WTC11 (cell line): ENCODE results near the gene NEK2. TPM values are rescaled to one million over a fixed set of nuclear protein-coding genes. Genes with fewer than 3 reads are reported as not detected.

Experiments used
- ATAC-seq: fragments of 200-7000 bp; cut with Tn5 transposase; 2 replicates; pipeline ENCODE4 v1.10.0; 2021; ENCODE audit warnings: mild to moderate bottlenecking, moderate library complexity
- CTCF ChIA-PET: fragments of 300-600 bp; sonication (Branson Sonifier 250); formaldehyde crosslinking; loops from one replicate; lab custom pipeline; 2021; ENCODE audit warnings: antibody characterized with exemption; lab: Charles Lee
- POLR2A ChIA-PET: fragments of 350-600 bp; sonication (Branson Sonifier 250); formaldehyde crosslinking; loops from one replicate; lab custom pipeline; 2021; ENCODE audit warnings: antibody characterized with exemption; lab: Charles Lee
- DNase-seq: peaks from one replicate; pipeline ENCODE4 v3.0.0; 2021; ENCODE audit warnings: low spot score
- H3K27ac Mint-ChIP-seq: 2 replicates; pipeline ENCODE4 v1.8.0; 2021; ENCODE audit warnings: mixed read lengths
- H3K27me3 Mint-ChIP-seq: 2 replicates; pipeline ENCODE4 v1.8.0; 2021; ENCODE audit warnings: low read depth, mild to moderate bottlenecking, moderate library complexity, mixed read lengths
- H3K36me3 Mint-ChIP-seq: 2 replicates; pipeline ENCODE4 v1.8.0; 2021; ENCODE audit warnings: mixed read lengths
- H3K4me1 Mint-ChIP-seq: 2 replicates; pipeline ENCODE4 v1.8.0; 2022; ENCODE audit warnings: mixed read lengths
- H3K4me3 Mint-ChIP-seq: 2 replicates; pipeline ENCODE4 v1.8.0; 2021; ENCODE audit warnings: mild to moderate bottlenecking, moderate library complexity, mixed read lengths
- H3K9me3 Mint-ChIP-seq: 2 replicates; pipeline ENCODE4 v1.8.0; 2021; ENCODE audit warnings: mixed read lengths
- ATF6 ChIP-seq: sonication (generic); formaldehyde crosslinking; IDR thresholded peaks from 2 replicates; pipeline ENCODE4 v1.8.1; 2023; ENCODE audit warnings: mild to moderate bottlenecking, missing genetic modification reagents
- ELF4 ChIP-seq: sonication (generic); formaldehyde crosslinking; IDR thresholded peaks from 2 replicates; pipeline ENCODE4 v1.8.1; 2022; ENCODE audit warnings: low read depth, mild to moderate bottlenecking, moderate library complexity, missing genetic modification reagents
- ESRRA ChIP-seq: sonication (generic); formaldehyde crosslinking; IDR thresholded peaks from 2 replicates; pipeline ENCODE4 v1.8.1; 2022; ENCODE audit warnings: mild to moderate bottlenecking, missing genetic modification reagents, borderline replicate concordance
- FOXP1 ChIP-seq: sonication (generic); formaldehyde crosslinking; IDR thresholded peaks from 2 replicates; pipeline ENCODE4 v1.8.0; 2022; ENCODE audit warnings: missing genetic modification reagents, mild to moderate bottlenecking, moderate library complexity, borderline replicate concordance
- GABPB1 ChIP-seq: sonication (generic); formaldehyde crosslinking; IDR thresholded peaks from 2 replicates; pipeline ENCODE4 v1.8.1; 2023; ENCODE audit warnings: mild to moderate bottlenecking, missing genetic modification reagents
- GRHL2 ChIP-seq: fragments of 250-450 bp; sonication (Bioruptor Pico); IDR thresholded peaks from 2 replicates; pipeline ENCODE4 v1.8.0; 2022; ENCODE audit warnings: mild to moderate bottlenecking, moderate library complexity; ENCODE audit not compliant: insufficient replicate concordance, severe bottlenecking
- MLX ChIP-seq: sonication (generic); formaldehyde crosslinking; IDR thresholded peaks from 2 replicates; pipeline ENCODE4 v1.8.1; 2023; ENCODE audit warnings: mild to moderate bottlenecking, missing genetic modification reagents, moderate library complexity
- MYBL2 ChIP-seq: sonication (generic); formaldehyde crosslinking; IDR thresholded peaks from 2 replicates; pipeline ENCODE4 v1.8.1; 2023; ENCODE audit warnings: mild to moderate bottlenecking, moderate library complexity, missing genetic modification reagents
- PREB ChIP-seq: sonication (generic); formaldehyde crosslinking; IDR thresholded peaks from 2 replicates; pipeline ENCODE4 v1.8.1; 2022; ENCODE audit warnings: mild to moderate bottlenecking, missing genetic modification reagents, moderate library complexity, borderline replicate concordance
- PRRX2 ChIP-seq: fragments of 250-450 bp; sonication (Bioruptor Pico); IDR thresholded peaks from 2 replicates; pipeline ENCODE4 v1.8.0; 2021; ENCODE audit warnings: mild to moderate bottlenecking
- RORB ChIP-seq: fragments of 250-450 bp; sonication (Bioruptor Pico); IDR thresholded peaks from 2 replicates; pipeline ENCODE4 v1.9.0; 2021; ENCODE audit warnings: mild to moderate bottlenecking
- TCF7 ChIP-seq: sonication (generic); formaldehyde crosslinking; IDR thresholded peaks from 2 replicates; pipeline ENCODE4 v1.8.0; 2022; ENCODE audit warnings: mild to moderate bottlenecking, low read depth, missing genetic modification reagents, moderate library complexity
- TEAD4 ChIP-seq: sonication (generic); formaldehyde crosslinking; IDR thresholded peaks from 2 replicates; pipeline ENCODE4 v1.8.0; 2022; ENCODE audit warnings: mild to moderate bottlenecking, missing genetic modification reagents
- ZBTB43 ChIP-seq: sonication (generic); formaldehyde crosslinking; IDR thresholded peaks from 2 replicates; pipeline ENCODE4 v1.8.1; 2023; ENCODE audit warnings: mild to moderate bottlenecking, missing genetic modification reagents
- ZNF121 ChIP-seq: sonication (generic); formaldehyde crosslinking; IDR thresholded peaks from 2 replicates; pipeline ENCODE4 v1.8.0; 2023; ENCODE audit warnings: missing genetic modification reagents
- ZNF138 ChIP-seq: sonication (generic); formaldehyde crosslinking; conservative IDR thresholded peaks from 2 replicates; pipeline ENCODE4 v1.8.1; 2022; ENCODE audit warnings: mild to moderate bottlenecking, moderate library complexity, missing genetic modification reagents
- ZNF219 ChIP-seq: sonication (generic); formaldehyde crosslinking; IDR thresholded peaks from 2 replicates; pipeline ENCODE4 v1.8.0; 2023; ENCODE audit warnings: missing genetic modification reagents, mild to moderate bottlenecking, borderline replicate concordance
- ZNF232 ChIP-seq: sonication (generic); formaldehyde crosslinking; IDR thresholded peaks from 2 replicates; pipeline ENCODE4 v1.8.0; 2022; ENCODE audit warnings: mild to moderate bottlenecking, missing genetic modification reagents
- ZNF317 ChIP-seq: sonication (generic); formaldehyde crosslinking; IDR thresholded peaks from 2 replicates; pipeline ENCODE4 v1.8.1; 2023; ENCODE audit warnings: low read depth, mild to moderate bottlenecking, moderate library complexity, missing genetic modification reagents, borderline replicate concordance
- ZNF671 ChIP-seq: fragments of 250-450 bp; sonication (Bioruptor Pico); IDR thresholded peaks from 2 replicates; pipeline ENCODE4 v1.8.0; 2021; ENCODE audit warnings: mild to moderate bottlenecking
- total RNA-seq: library from RNA; stranded (reverse); gene quantifications from 3 replicates; pipeline ENCODE4 v1.2.3, GENCODE V29; 2021
- TF ChIP-seq, protein P1 (sequence below): fragments of 250-450 bp; sonication (Bioruptor Pico); IDR thresholded peaks from 2 replicates; pipeline ENCODE4 v1.9.0; 2021; ENCODE audit warnings: mild to moderate bottlenecking
- TF ChIP-seq, protein P2 (sequence below): sonication (generic); formaldehyde crosslinking; IDR thresholded peaks from 2 replicates; pipeline ENCODE4 v1.8.0; 2022; ENCODE audit warnings: mild to moderate bottlenecking, missing genetic modification reagents

NEK2 gene
- total RNA-seq, 1 experiment from 2014 or later, result 23.5 TPM

DNA sequence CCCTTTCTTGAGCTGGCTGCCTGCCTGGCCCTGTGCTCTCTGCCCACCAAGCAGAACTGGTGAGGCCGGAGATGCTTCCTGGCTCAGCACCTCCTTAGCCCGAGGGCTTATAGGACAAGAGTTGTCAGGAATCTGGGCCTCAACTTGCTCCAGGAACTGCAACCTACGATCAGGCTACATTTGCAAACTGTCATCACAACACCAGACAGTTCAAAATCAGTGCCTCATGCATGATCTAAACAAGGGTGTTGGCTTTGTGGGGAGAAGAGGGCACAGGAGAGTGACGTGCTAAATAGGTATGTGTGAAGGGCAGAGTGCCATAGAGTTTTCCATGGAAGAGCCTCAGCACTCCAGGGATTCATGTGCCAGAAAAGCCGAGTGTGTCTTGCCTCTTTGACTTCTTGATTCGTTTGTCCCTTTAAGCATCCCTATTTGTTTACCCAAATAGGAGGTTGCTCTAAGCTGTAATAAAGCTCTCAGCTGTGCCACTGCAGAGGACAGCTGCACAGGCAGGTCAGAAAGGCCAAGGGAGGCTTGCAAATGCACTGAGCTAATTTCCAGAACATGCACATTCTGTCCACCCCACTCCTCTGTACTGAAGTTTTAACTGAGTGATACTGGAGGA is 30.2 kb upstream of the NEK2 start:
- peaks cover 25% of the 10 kb centered on the region for H3K27me3 Mint-ChIP-seq
- ChIA-PET CTCF (no interaction called here), POLR2A (no interaction called here)
- H3K36me3 Mint-ChIP-seq, result no peaks in the 10 kb centered on the region
- TF ChIP-seq FOXP1 (CRISPR knock-in tag), result no peak
- no peak for TF ChIP-seq RORB (CRISPR knock-in tag)
- no peak for TF ChIP-seq ZNF138 (CRISPR knock-in tag)
- TF ChIP-seq ZBTB43 (CRISPR knock-in tag), result no peak
- TF ChIP-seq, protein P1, sequence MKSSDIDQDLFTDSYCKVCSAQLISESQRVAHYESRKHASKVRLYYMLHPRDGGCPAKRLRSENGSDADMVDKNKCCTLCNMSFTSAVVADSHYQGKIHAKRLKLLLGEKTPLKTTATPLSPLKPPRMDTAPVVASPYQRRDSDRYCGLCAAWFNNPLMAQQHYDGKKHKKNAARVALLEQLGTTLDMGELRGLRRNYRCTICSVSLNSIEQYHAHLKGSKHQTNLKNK (CRISPR knock-in tag), result no peak
- TF ChIP-seq ELF4 (CRISPR knock-in tag), result no peak
- TF ChIP-seq MYBL2 (CRISPR knock-in tag), result no peak
- no peak for TF ChIP-seq MLX (CRISPR knock-in tag)
- no peak for TF ChIP-seq ZNF219 (CRISPR knock-in tag)
- no peak for TF ChIP-seq PREB (CRISPR knock-in tag)
- no peak for TF ChIP-seq ATF6
- TF ChIP-seq GRHL2 (CRISPR knock-in tag), result no peak
- no peak overlapping the region for H3K4me3 Mint-ChIP-seq
- H3K4me1 Mint-ChIP-seq, result peaks cover 5% of the 10 kb centered on the region
- H3K9me3 Mint-ChIP-seq, result no peaks in the 10 kb centered on the region
- no peak for DNase-seq
- ATAC-seq, result no peak
- H3K27ac Mint-ChIP-seq, result no peak overlapping the region

GRCh38 chr1:211704543-211704942 is 29.1 kb upstream of the NEK2 start:
- Mint-ChIP-seq H3K4me3 (no peak overlapping the region), H3K36me3 (no peaks in the 10 kb centered on the region), H3K4me1 (peaks cover 5% of the 10 kb centered on the region), H3K27ac (no peak overlapping the region), H3K9me3 (no peaks in the 10 kb centered on the region), H3K27me3 (peaks cover 35% of the 10 kb centered on the region)
- ChIA-PET POLR2A (no interaction called here), CTCF (no interaction called here)
- no peak for DNase-seq
- no peak for ATAC-seq
- TF ChIP-seq, protein P2, sequence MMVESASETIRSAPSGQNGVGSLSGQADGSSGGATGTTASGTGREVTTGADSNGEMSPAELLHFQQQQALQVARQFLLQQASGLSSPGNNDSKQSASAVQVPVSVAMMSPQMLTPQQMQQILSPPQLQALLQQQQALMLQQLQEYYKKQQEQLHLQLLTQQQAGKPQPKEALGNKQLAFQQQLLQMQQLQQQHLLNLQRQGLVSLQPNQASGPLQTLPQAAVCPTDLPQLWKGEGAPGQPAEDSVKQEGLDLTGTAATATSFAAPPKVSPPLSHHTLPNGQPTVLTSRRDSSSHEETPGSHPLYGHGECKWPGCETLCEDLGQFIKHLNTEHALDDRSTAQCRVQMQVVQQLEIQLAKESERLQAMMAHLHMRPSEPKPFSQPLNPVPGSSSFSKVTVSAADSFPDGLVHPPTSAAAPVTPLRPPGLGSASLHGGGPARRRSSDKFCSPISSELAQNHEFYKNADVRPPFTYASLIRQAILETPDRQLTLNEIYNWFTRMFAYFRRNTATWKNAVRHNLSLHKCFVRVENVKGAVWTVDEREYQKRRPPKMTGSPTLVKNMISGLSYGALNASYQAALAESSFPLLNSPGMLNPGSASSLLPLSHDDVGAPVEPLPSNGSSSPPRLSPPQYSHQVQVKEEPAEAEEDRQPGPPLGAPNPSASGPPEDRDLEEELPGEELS (CRISPR knock-in tag), result no peak
- no peak for TF ChIP-seq ZNF121 (CRISPR knock-in tag)
- no peak for TF ChIP-seq TEAD4
- TF ChIP-seq ZNF671 (CRISPR knock-in tag), result no peak
- TF ChIP-seq TCF7, result no peak
- TF ChIP-seq ESRRA, result no peak
- no peak for TF ChIP-seq GABPB1 (CRISPR knock-in tag)
- no peak for TF ChIP-seq ZBTB43 (CRISPR knock-in tag)
- no peak for TF ChIP-seq ZNF232 (CRISPR knock-in tag)
- TF ChIP-seq ZNF317 (CRISPR knock-in tag), result no peak
- TF ChIP-seq PRRX2 (CRISPR knock-in tag), result no peak
